Measurements from ENCODE around the gene NAT8L. TPM values are rescaled to one million over a fixed set of nuclear protein-coding genes. Genes with fewer than 3 reads are reported as not detected.

The NAT8L gene
- total RNA-seq, 2 donors from 2014 or later: 0.11 to 0.17 TPM

DNA sequence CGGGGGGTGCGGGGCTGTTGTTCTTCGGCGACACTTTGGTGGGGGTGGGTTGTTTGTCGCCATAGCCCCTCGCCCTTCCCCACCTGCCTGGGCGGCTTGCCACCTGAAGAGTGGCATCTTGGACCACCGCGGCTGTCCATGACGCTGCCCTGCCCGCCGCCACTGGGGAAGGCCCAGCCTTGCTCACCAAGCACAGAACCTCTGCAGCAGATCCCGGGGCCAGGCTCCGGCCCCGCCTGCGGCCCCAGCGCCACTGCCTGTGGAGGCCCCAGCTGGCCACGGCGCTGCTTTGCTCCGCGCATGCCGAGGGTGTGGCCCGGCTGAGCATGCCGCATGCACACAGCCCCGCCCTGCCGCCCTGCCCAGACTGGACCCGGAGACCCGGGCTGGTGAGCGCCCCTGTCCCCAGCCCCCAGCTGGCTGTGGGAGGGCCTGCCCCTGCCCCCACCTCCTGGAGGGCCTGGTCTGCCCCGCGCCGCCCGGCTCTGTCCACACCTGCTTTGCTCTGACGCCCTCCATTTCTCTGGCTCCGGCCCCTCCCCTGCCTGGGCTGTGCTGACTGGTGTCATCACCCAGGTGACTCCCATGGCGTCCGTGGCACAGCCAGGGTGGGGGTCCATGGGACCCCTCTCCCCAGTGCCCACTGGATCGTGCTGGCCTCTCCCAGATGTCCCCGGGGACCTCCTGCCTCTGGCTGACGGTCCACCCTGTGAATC is 5.3 kb downstream of the NAT8L start:
- Histone ChIP-seq H3K4me3 (peak overlapping the region; percentile 19), H3K27me3 (peaks cover 29% of the 10 kb centered on the region), H3K9ac (ENCODE audit: low read depth in 2 of 2, low read length in 2 of 2) (no peak overlapping the region), H3K4me1 (peaks cover 3% of the 10 kb centered on the region), H3K27ac (no peak overlapping the region), H3K36me3 (no peaks in the 10 kb centered on the region), H3K9me3 (no peaks in the 10 kb centered on the region)
- DNase-seq: peak; percentile 61
- intact Hi-C loops (cut with DNase I): no loop called here
- no peak for TF ChIP-seq CTCF (IDR thresholded peaks at IDR 0.05)

- no peak overlapping the region for H3K4me3 ChIP-seq
- no peaks in the 10 kb centered on the region for H3K9me3 ChIP-seq
- no peak for DNase-seq
- TF ChIP-seq CTCF (IDR thresholded peaks at IDR 0.05): no peak
- peaks cover under 1% of the 10 kb centered on the region for H3K4me1 ChIP-seq
- H3K36me3 ChIP-seq: no peaks in the 10 kb centered on the region
- no peak overlapping the region for H3K9ac ChIP-seq (ENCODE audit: low read depth in 2 of 2, low read length in 2 of 2)
- intact Hi-C loops (cut with DNase I): no loop called here
- no peak overlapping the region for H3K27ac ChIP-seq
- peaks cover 22% of the 10 kb centered on the region for H3K27me3 ChIP-seq
Observed at GRCh38 chr4:2065106-2065930, 6.2 kb downstream of the NAT8L start.

GRCh38 chr4:2066011-2066551 is 7.0 kb downstream of the NAT8L start:
- Histone ChIP-seq H3K4me3 (no peak overlapping the region), H3K27me3 (peaks cover 15% of the 10 kb centered on the region), H3K27ac (no peak overlapping the region), H3K36me3 (no peaks in the 10 kb centered on the region), H3K4me1 (no peaks in the 10 kb centered on the region), H3K9me3 (no peaks in the 10 kb centered on the region), H3K9ac (ENCODE audit: low read depth in 2 of 2, low read length in 2 of 2) (no peak overlapping the region)
- no peak for TF ChIP-seq CTCF (IDR thresholded peaks at IDR 0.05)
- DNase-seq: no peak
- intact Hi-C loops (cut with DNase I): no loop called here

- H3K9me3 ChIP-seq: no peaks in the 10 kb centered on the region
- TF ChIP-seq CTCF (IDR thresholded peaks at IDR 0.05): no peak
- H3K36me3 ChIP-seq: no peaks in the 10 kb centered on the region
- no peak overlapping the region for H3K4me3 ChIP-seq
- intact Hi-C loops (cut with DNase I): no loop called here
- H3K9ac ChIP-seq (ENCODE audit: low read depth in 2 of 2, low read length in 2 of 2): no peak overlapping the region
- H3K27me3 ChIP-seq: peaks cover 9% of the 10 kb centered on the region
- H3K4me1 ChIP-seq: no peaks in the 10 kb centered on the region
- no peak overlapping the region for H3K27ac ChIP-seq
- DNase-seq: no peak
Observed at GRCh38 chr4:2066571-2067445, 7.7 kb downstream of the NAT8L start.
